Measurements from ENCODE around the gene FAM240A.

FAM240A gene

GRCh38 chr3:46629551-46630517 lies 17.5 kb downstream of the FAM240A start:
- Histone ChIP-seq H3K27me3 (no peaks in the 10 kb centered on the region), H3K9me3 (replicated peaks in 1 of 11) (no peaks in the 10 kb centered on the region), H3K4me2 (peak overlapping the region; percentile 76 to 95 (median 87)), H3K36me3 (no peaks in the 10 kb centered on the region), H3K4me1 (peaks cover 35 to 47% (median 38%) of the 10 kb centered on the region in 10 experiments), H4K20me1 (no peaks in the 10 kb centered on the region), H3K9ac (peak overlapping the region in 10 of 11 experiments; percentile 28 to 74 (median 56); a peak in 18 of 22 replicates), H3K27ac (peak overlapping the region; percentile 45 to 70 (median 62); a peak in 21 of 22 replicates), H3K4me3 (peak overlapping the region in 9 of 10 experiments; percentile 5 to 60 (median 37); a peak in 13 of 20 replicates)
- no peak for TF ChIP-seq Cebpa-rat (IDR thresholded peaks at IDR 0.05)

GRCh38 chr3:46632792-46633191 lies 20.5 kb downstream of the FAM240A start:
- no peaks in the 10 kb centered on the region for H3K27me3 ChIP-seq
- H3K4me1 ChIP-seq: peaks cover 36 to 52% (median 40%) of the 10 kb centered on the region in 10 experiments
- H3K4me3 ChIP-seq: no peak overlapping the region
- H3K4me2 ChIP-seq: no peak overlapping the region
- no peak for TF ChIP-seq Cebpa-rat (IDR thresholded peaks at IDR 0.05)
- no peaks in the 10 kb centered on the region for H3K36me3 ChIP-seq
- no peaks in the 10 kb centered on the region for H4K20me1 ChIP-seq
- no peaks in the 10 kb centered on the region for H3K9me3 ChIP-seq (replicated peaks in 1 of 11)
- H3K27ac ChIP-seq: no peak overlapping the region
- H3K9ac ChIP-seq: no peak overlapping the region

- Histone ChIP-seq H3K9me3 (replicated peaks in 1 of 11) (peaks cover 0 to 8% (median 0%) of the 10 kb centered on the region in 11 experiments; a peak in 5 of 22 replicates), H3K4me2 (peak overlapping the region in 10 of 11 experiments; percentile 10 to 49 (median 24); a peak in 13 of 22 replicates), H3K4me1 (peaks cover 24 to 36% (median 30%) of the 10 kb centered on the region in 10 experiments), H4K20me1 (no peaks in the 10 kb centered on the region), H3K27me3 (no peaks in the 10 kb centered on the region), H3K4me3 (no peak overlapping the region), H3K27ac (no peak overlapping the region), H3K9ac (no peak overlapping the region), H3K36me3 (no peaks in the 10 kb centered on the region)
- no peak for TF ChIP-seq Cebpa-rat (IDR thresholded peaks at IDR 0.05)
Measured at GRCh38 chr3:46634856-46635255, 22.5 kb downstream of the FAM240A start.

- Histone ChIP-seq H3K27ac (no peak overlapping the region), H3K36me3 (no peaks in the 10 kb centered on the region), H3K9me3 (replicated peaks in 1 of 11) (peaks cover 9 to 20% (median 14%) of the 10 kb centered on the region in 11 experiments; a peak in 19 of 22 replicates), H3K4me1 (peaks cover 13 to 27% (median 17%) of the 10 kb centered on the region in 10 experiments), H4K20me1 (no peaks in the 10 kb centered on the region), H3K27me3 (no peaks in the 10 kb centered on the region), H3K4me2 (no peak overlapping the region), H3K4me3 (no peak overlapping the region), H3K9ac (no peak overlapping the region)
- no peak for TF ChIP-seq Cebpa-rat (IDR thresholded peaks at IDR 0.05)
Measured at GRCh38 chr3:46639221-46639620, 26.9 kb downstream of the FAM240A start.

- H3K36me3 ChIP-seq: no peaks in the 10 kb centered on the region
- H3K27ac ChIP-seq: no peak overlapping the region
- H3K27me3 ChIP-seq: no peaks in the 10 kb centered on the region
- H4K20me1 ChIP-seq: no peaks in the 10 kb centered on the region
- H3K9me3 ChIP-seq (replicated peaks in 1 of 11): peaks cover 9 to 20% (median 14%) of the 10 kb centered on the region in 11 experiments; a peak in 19 of 22 replicates
- H3K9ac ChIP-seq: no peak overlapping the region
- H3K4me1 ChIP-seq: peaks cover 3 to 16% (median 8%) of the 10 kb centered on the region in 10 experiments; a peak in 17 of 20 replicates
- TF ChIP-seq Cebpa-rat (IDR thresholded peaks at IDR 0.05): no peak
- H3K4me3 ChIP-seq: no peak overlapping the region
- peak overlapping the region in 2 of 11 experiments; percentile 30 to 35; a peak in 2 of 22 replicates for H3K4me2 ChIP-seq
Measured at GRCh38 chr3:46640927-46641326, 28.6 kb downstream of the FAM240A start.

GRCh38 chr3:46642971-46643370 lies 30.6 kb downstream of the FAM240A start:
- H3K27ac ChIP-seq: no peak overlapping the region
- H4K20me1 ChIP-seq: no peaks in the 10 kb centered on the region

GRCh38 chr3:46643701-46644100 lies 31.4 kb downstream of the FAM240A start:
- Histone ChIP-seq H3K27me3 (no peaks in the 10 kb centered on the region), H3K4me1 (peaks cover 3 to 16% (median 8%) of the 10 kb centered on the region in 10 experiments; a peak in 17 of 20 replicates), H3K4me3 (no peak overlapping the region), H3K9ac (no peak overlapping the region), H3K36me3 (no peaks in the 10 kb centered on the region), H4K20me1 (no peaks in the 10 kb centered on the region), H3K9me3 (replicated peaks in 1 of 11) (peaks cover 9 to 22% (median 15%) of the 10 kb centered on the region in 11 experiments; a peak in 20 of 22 replicates), H3K27ac (no peak overlapping the region), H3K4me2 (peak overlapping the region in 6 of 11 experiments; percentile 12 to 42 (median 28); a peak in 8 of 22 replicates)
- no peak for TF ChIP-seq Cebpa-rat (IDR thresholded peaks at IDR 0.05)

More at GRCh38 chr3:46642971-46643370, 30.6 kb downstream of the FAM240A start:
- H3K9me3 ChIP-seq (replicated peaks in 1 of 11): peaks cover 9 to 20% (median 14%) of the 10 kb centered on the region in 11 experiments; a peak in 19 of 22 replicates
- peak overlapping the region in 6 of 11 experiments; percentile 1 to 42 (median 29); a peak in 9 of 22 replicates for H3K4me2 ChIP-seq
- no peak overlapping the region for H3K9ac ChIP-seq
- no peaks in the 10 kb centered on the region for H3K27me3 ChIP-seq
- H3K4me1 ChIP-seq: peaks cover 3 to 16% (median 8%) of the 10 kb centered on the region in 10 experiments; a peak in 17 of 20 replicates
- no peak overlapping the region for H3K4me3 ChIP-seq
- TF ChIP-seq Cebpa-rat (IDR thresholded peaks at IDR 0.05): peak in 5 of 11 experiments; percentile 36 to 79 (median 72); a peak in 6 of 22 replicates
- H3K36me3 ChIP-seq: no peaks in the 10 kb centered on the region

GRCh38 chr3:46646700-46647099 lies 34.4 kb downstream of the FAM240A start:
- Histone ChIP-seq H3K9me3 (replicated peaks in 1 of 11) (peaks cover 3 to 16% (median 8%) of the 10 kb centered on the region in 11 experiments; a peak in 21 of 22 replicates), H3K4me2 (no peak overlapping the region), H3K27me3 (no peaks in the 10 kb centered on the region), H4K20me1 (no peaks in the 10 kb centered on the region), H3K9ac (no peak overlapping the region), H3K4me1 (peaks cover 0 to 11% (median 8%) of the 10 kb centered on the region in 10 experiments; a peak in 15 of 20 replicates), H3K27ac (no peak overlapping the region), H3K36me3 (no peaks in the 10 kb centered on the region), H3K4me3 (no peak overlapping the region)
- TF ChIP-seq Cebpa-rat (IDR thresholded peaks at IDR 0.05): no peak

GRCh38 chr3:46648096-46648495 lies 35.8 kb downstream of the FAM240A start:
- no peak for TF ChIP-seq Cebpa-rat (IDR thresholded peaks at IDR 0.05)

More at GRCh38 chr3:46648096-46648495, 35.8 kb downstream of the FAM240A start:
- Histone ChIP-seq H3K9me3 (replicated peaks in 1 of 11) (peaks cover 16 to 29% (median 19%) of the 10 kb centered on the region in 11 experiments), H3K36me3 (no peaks in the 10 kb centered on the region), H3K9ac (no peak overlapping the region), H4K20me1 (no peaks in the 10 kb centered on the region), H3K27ac (no peak overlapping the region), H3K4me3 (no peak overlapping the region), H3K27me3 (no peaks in the 10 kb centered on the region), H3K4me2 (no peak overlapping the region), H3K4me1 (peaks cover 0 to 8% (median 6%) of the 10 kb centered on the region in 10 experiments; a peak in 14 of 20 replicates)

Measured in BLaER1 treated with 17β-estradiol and CSF1 and Interleukin-3, amounts not matched to agents 10 nM and 100 nM (cell line).